ENCODE data around the gene WNT3.
A peak's percentile ranks its signal among the peaks of the same experiment; 100 is the strongest.
"Not testable (repeated sequence)": the region's sequence is repeated elsewhere in the genome, so short reads cannot be mapped to it uniquely, and the experiment has no call there.

The WNT3 gene

DNA sequence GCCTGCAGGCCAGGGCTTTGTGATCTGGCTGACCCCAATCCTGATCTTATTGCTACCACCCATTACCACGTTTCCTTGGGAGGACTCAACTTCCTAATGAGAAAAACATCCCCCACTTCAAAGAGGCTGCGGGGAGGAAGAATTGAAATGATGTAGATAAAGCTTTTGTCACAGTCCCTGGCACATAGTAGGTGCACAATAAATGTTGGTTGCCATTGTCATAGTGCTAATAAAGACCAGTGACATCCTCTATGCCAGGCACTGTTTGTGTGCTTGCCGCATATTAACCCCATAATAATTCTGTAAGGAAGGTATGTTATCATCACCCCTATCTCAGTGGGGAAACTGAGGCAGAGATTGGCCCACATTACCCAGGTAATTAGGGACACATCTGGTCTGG lies 22.4 kb downstream of the WNT3 start:
- no peak overlapping the region for H3K4me3 ChIP-seq (replicated peaks in 1 of 2; ENCODE audit: low read depth in 2 of 2, low read length in 2 of 2)
- TF ChIP-seq, protein P1, sequence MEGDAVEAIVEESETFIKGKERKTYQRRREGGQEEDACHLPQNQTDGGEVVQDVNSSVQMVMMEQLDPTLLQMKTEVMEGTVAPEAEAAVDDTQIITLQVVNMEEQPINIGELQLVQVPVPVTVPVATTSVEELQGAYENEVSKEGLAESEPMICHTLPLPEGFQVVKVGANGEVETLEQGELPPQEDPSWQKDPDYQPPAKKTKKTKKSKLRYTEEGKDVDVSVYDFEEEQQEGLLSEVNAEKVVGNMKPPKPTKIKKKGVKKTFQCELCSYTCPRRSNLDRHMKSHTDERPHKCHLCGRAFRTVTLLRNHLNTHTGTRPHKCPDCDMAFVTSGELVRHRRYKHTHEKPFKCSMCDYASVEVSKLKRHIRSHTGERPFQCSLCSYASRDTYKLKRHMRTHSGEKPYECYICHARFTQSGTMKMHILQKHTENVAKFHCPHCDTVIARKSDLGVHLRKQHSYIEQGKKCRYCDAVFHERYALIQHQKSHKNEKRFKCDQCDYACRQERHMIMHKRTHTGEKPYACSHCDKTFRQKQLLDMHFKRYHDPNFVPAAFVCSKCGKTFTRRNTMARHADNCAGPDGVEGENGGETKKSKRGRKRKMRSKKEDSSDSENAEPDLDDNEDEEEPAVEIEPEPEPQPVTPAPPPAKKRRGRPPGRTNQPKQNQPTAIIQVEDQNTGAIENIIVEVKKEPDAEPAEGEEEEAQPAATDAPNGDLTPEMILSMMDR (IDR thresholded peaks at IDR 0.05; ENCODE audit: low read depth, low read length): no peak
- no peak for DNase-seq (ENCODE audit: low read depth in 2 of 2)

DNA sequence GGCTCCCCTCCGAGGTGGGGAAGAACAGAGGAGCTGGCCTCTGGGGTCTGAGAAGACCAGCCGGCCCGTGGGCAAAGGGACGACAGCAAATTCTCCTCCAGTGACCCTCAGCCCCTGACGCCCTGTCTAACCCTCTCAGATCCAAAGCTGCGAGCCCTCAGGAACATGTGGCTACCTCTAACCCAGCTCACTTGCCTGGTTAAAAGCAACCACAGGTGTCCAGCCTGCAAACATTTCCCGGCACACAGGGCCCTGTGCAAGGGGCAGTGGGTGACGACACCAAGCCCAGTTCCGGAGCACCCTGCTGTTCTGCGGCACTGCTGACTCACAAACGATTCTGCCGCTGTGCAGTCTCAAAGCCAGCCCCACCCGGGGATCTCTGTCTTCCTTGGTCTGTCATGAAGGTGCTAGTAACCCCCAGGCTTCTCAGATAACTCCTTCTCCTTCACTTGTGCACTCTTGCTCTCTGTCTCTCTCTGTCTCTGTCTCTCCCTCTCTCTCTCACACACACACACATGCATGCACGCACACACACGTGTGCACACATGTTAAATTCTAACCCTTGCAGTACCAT lies 23.0 kb downstream of the WNT3 start:
- no peak overlapping the region for H3K4me3 ChIP-seq (replicated peaks in 1 of 2; ENCODE audit: low read depth in 2 of 2, low read length in 2 of 2)
- DNase-seq (ENCODE audit: low read depth in 2 of 2): peak in 1 of 2 donors; percentile 32
- TF ChIP-seq, protein P1 (IDR thresholded peaks at IDR 0.05; ENCODE audit: low read depth, low read length): no peak

DNA sequence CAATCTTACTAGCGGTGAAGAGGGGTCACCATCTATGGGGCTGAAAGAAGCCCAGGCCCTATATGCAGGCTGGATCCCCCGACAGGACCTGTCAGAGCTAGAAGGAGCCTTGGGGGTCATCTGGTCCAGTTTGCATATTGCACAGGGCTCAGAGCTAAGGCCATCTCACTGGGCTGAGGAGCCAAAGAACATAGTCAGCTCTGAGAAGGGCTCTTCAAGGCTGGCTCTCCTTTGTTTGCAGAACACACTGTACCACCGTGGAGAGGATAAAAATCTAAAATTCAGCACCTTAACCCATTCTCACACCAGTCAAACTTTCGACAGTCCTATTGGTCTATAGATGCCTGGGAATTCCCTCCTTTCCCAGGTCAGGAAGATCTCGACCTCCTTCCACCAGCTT lies 24.2 kb downstream of the WNT3 start:
- no peak for DNase-seq (ENCODE audit: low read depth in 2 of 2)
- TF ChIP-seq, protein P1 (IDR thresholded peaks at IDR 0.05; ENCODE audit: low read depth, low read length): no peak
- no peak overlapping the region for H3K4me3 ChIP-seq (replicated peaks in 1 of 2; ENCODE audit: low read depth in 2 of 2, low read length in 2 of 2)

DNA sequence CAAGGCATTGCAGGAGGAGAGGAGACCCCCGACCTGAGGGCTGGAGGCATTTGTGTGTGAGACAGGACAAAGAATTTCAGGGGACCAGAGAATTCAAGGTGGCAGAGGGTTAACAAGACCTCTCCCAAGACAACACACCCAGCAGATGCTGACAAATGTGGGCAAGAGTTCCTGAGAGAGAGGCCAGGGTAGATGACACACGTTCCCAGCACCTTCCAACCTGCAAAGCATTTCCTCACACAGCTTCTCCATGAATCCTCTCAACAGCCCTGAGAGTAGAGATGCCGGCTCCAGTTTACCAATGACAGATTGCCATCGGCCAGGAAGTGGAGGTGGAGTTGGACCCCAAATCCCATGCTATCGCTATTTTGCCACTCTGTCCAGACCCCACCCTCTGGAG lies 25.0 kb downstream of the WNT3 start:
- DNase-seq (ENCODE audit: low read depth in 2 of 2): no peak
- TF ChIP-seq, protein P1 (IDR thresholded peaks at IDR 0.05; ENCODE audit: low read depth, low read length): no peak
- no peak overlapping the region for H3K4me3 ChIP-seq (replicated peaks in 1 of 2; ENCODE audit: low read depth in 2 of 2, low read length in 2 of 2)

DNA sequence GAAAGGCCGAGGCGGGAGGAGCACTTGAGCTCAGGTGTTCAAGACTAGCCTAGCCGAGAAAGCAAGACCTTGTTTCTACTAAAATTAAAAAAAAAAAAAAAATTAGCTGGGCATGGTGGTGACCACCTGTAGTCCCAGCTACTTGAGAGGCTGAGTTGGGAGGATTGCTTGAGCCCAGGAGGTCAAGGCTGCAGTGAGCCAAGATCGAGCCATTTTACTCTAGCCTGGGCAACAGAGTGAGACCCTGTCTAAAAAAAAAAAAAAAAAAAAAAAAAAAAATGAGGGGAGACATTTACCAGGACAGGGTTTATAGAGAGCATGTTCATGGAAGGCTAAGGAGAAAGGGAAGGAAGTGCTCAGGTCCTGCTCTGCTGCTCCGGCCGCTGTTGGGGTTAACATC lies 25.5 kb downstream of the WNT3 start:
- not testable (repeated sequence) for DNase-seq (ENCODE audit: low read depth in 2 of 2); H3K4me3 ChIP-seq (replicated peaks in 1 of 2; ENCODE audit: low read depth in 2 of 2, low read length in 2 of 2)

DNA sequence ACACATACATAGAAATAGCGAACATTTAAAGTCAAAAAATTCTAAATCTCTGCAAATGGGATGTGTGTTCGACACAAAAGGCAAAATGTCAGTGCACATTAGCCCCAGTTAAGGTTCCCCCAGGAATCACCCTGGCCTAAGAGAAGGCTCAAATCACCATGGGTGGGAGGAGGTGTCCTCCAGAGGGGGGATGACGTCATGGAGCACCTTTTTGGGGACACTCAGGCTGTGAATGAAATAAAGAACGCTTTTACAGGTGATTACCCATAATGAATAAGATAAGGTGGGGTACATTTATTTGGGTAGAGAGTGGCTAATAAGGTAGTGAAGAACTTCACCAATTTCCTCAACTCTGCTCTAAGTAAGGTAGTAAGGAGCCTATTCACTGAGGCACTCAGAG lies 26.4 kb downstream of the WNT3 start:
- DNase-seq (ENCODE audit: low read depth in 2 of 2): no peak
- TF ChIP-seq, protein P1 (IDR thresholded peaks at IDR 0.05; ENCODE audit: low read depth, low read length): no peak
- no peak overlapping the region for H3K4me3 ChIP-seq (replicated peaks in 1 of 2; ENCODE audit: low read depth in 2 of 2, low read length in 2 of 2)

DNA sequence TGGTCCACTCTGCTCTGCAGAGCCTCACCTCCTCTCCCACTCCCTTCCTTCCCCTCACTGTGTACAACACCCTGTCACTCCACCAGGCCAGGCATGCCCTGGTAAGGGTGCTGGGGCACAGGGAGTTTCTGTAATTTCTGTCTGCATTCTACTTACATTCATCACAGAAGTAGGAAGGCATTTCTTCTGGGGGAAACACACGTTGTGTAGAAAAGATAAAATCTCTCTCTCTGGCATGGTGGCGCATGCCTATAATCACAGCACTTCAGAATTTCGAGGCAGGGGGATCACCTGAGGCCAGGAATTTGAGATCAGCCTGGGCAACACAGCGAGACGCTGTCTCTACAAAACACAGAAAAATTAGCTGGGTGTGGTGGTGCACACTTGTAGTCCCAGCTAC lies 27.0 kb downstream of the WNT3 start:
- no peak for DNase-seq (ENCODE audit: low read depth in 2 of 2)
- H3K4me3 ChIP-seq (replicated peaks in 1 of 2; ENCODE audit: low read depth in 2 of 2, low read length in 2 of 2): no peak overlapping the region
- TF ChIP-seq, protein P1 (IDR thresholded peaks at IDR 0.05; ENCODE audit: low read depth, low read length): no peak
